H1 (cell line): ENCODE data around the gene EWSR1. TPM values are rescaled to one million over a fixed set of nuclear protein-coding genes. Genes with fewer than 3 reads are reported as not detected.

Experiments
- CTCF ChIA-PET: fragments of 300-600 bp; sonication (Branson Sonifier 250); formaldehyde crosslinking; loops from one replicate; lab custom pipeline; 2021; ENCODE audit not compliant: partially characterized antibody; lab: Charles Lee
- POLR2A ChIA-PET: fragments of 300-600 bp; sonication (Branson Sonifier 250); formaldehyde crosslinking; loops from one replicate; lab custom pipeline; 2021; ENCODE audit warnings: inconsistent platforms; ENCODE audit not compliant: partially characterized antibody; lab: Charles Lee
- DNase-seq, 2 experiments: peaks; one replicate each; pipeline versions ENCODE4 v3.0.0 to v3.0.0-alpha.2; 2010 to 2022; ENCODE audit warnings: low spot score in 2 of 2, low read depth in 1 of 2, mixed read lengths in 1 of 2
- FAIRE-seq: peaks from 2 replicates; lab custom pipeline; 2011; peaks lifted over from hg19 to GRCh38; lab: Jason Lieb, UNC
- H2AFZ ChIP-seq: 2 replicates; pipeline ENCODE4 v1.8.1; 2012; ENCODE audit warnings: low read length, inconsistent platforms
- H2AK5ac ChIP-seq: 2 replicates; pipeline ENCODE4 v1.6.1; 2013; ENCODE audit warnings: low read depth, low read length
- H2BK120ac ChIP-seq: replicated peaks from 2 replicates; pipeline ENCODE3; 2013; ENCODE audit warnings: low read depth, low read length, inconsistent platforms
- H2BK12ac ChIP-seq: 2 replicates; pipeline ENCODE4 v1.6.1; 2013; ENCODE audit warnings: low read depth, low read length
- H2BK15ac ChIP-seq: 2 replicates; pipeline ENCODE4 v1.6.1; 2013; ENCODE audit warnings: low read length
- H2BK20ac ChIP-seq: 2 replicates; pipeline ENCODE4 v1.6.1; 2013; ENCODE audit warnings: low read length
- H2BK5ac ChIP-seq: 2 replicates; pipeline ENCODE4 v1.6.1; 2013; ENCODE audit warnings: low read depth, low read length
- H3K14ac ChIP-seq: 2 replicates; pipeline ENCODE4 v1.6.1; 2013; ENCODE audit warnings: inconsistent platforms; ENCODE audit not compliant: insufficient read length
- H3K18ac ChIP-seq: 2 replicates; pipeline ENCODE4 v1.6.1; 2013; ENCODE audit warnings: low read length; ENCODE audit errors: extremely low read depth
- H3K23ac ChIP-seq: 2 replicates; pipeline ENCODE4 v1.6.1; 2013; ENCODE audit warnings: inconsistent platforms; ENCODE audit not compliant: insufficient read length
- H3K23me2 ChIP-seq: 2 replicates; pipeline ENCODE4 v1.6.1; 2013; ENCODE audit warnings: low read depth, low read length
- H3K27ac ChIP-seq: 2 replicates; pipeline ENCODE4 v1.6.1; 2011; ENCODE audit warnings: low read depth, low read length, inconsistent platforms
- H3K27me3 ChIP-seq, 4 experiments: replicated peaks in 1 of 4; 1 replicate in 1 of 4; 2 replicates in 3 of 4; pipeline versions ENCODE4 v1.6.1 to v1.8.1; 2011 to 2013; ENCODE audit warnings: low read length in 3 of 4, mild to moderate bottlenecking in 3 of 4, inconsistent platforms in 2 of 4, mixed read lengths in 2 of 4, moderate library complexity in 1 of 4; ENCODE audit not compliant: control insufficient read depth in 3 of 4, insufficient read depth in 3 of 4; ENCODE audit errors: extremely low read depth in 1 of 4
- H3K36me3 ChIP-seq, 4 experiments: 2 replicates each; pipeline versions ENCODE4 v1.6.1 to v1.8.1; 2011 to 2013; ENCODE audit warnings: mild to moderate bottlenecking in 4 of 4, low read length in 3 of 4, moderate library complexity in 2 of 4, control low read depth in 1 of 4, inconsistent platforms in 1 of 4; ENCODE audit not compliant: insufficient read depth in 4 of 4, control insufficient read depth in 2 of 4
- H3K4ac ChIP-seq: replicated peaks from 2 replicates; pipeline ENCODE3; 2013; ENCODE audit warnings: low read length, low read depth, mixed read lengths, inconsistent platforms; ENCODE audit not compliant: insufficient read length
- H3K4me1 ChIP-seq, 4 experiments: replicated peaks in 1 of 4; 1 replicate in 1 of 4; 2 replicates in 3 of 4; pipeline versions ENCODE4 v1.6.1 to v1.8.1; 2011 to 2013; ENCODE audit warnings: low read length in 3 of 4, inconsistent platforms in 2 of 4, mixed read lengths in 1 of 4; ENCODE audit not compliant: insufficient read depth in 4 of 4, control insufficient read depth in 3 of 4
- H3K4me2 ChIP-seq, 2 experiments: 2 replicates each; pipeline versions ENCODE4 v1.6.1 to v1.8.1; 2011 to 2013; ENCODE audit warnings: low read depth in 2 of 2, low read length in 2 of 2, control low read depth in 1 of 2, inconsistent platforms in 1 of 2, mild to moderate bottlenecking in 1 of 2; ENCODE audit not compliant: insufficient read depth in 1 of 2
- H3K4me3 ChIP-seq, 4 experiments: fragments of 200-600, 300-600 bp in 1 of 4; sonication (generic), shearing (Covaris generic), sonication (Bioruptor Twin) in 1 of 4; 2 replicates each; pipeline versions ENCODE4 v1.5.1 to v1.8.1; 2011 to 2016; ENCODE audit warnings: low read length in 4 of 4, low read depth in 3 of 4, control low read depth in 2 of 4, inconsistent platforms in 2 of 4, mild to moderate bottlenecking in 2 of 4, mixed read lengths in 1 of 4, moderate library complexity in 1 of 4; ENCODE audit not compliant: insufficient read depth in 2 of 4; ENCODE audit errors: extremely low read depth in 1 of 4
- H3K56ac ChIP-seq: replicated peaks from 2 replicates; pipeline ENCODE3; 2013; ENCODE audit warnings: low read depth, mild to moderate bottlenecking, mixed read lengths, low read length, inconsistent platforms; ENCODE audit not compliant: insufficient read length
- H3K79me1 ChIP-seq: 2 replicates; pipeline ENCODE4 v1.6.1; 2013; ENCODE audit warnings: low read depth, low read length, control low read depth
- H3K79me2 ChIP-seq, 2 experiments: 2 replicates each; pipeline versions ENCODE4 v1.6.1 to v1.8.1; 2012 to 2013; ENCODE audit warnings: low read length in 2 of 2, mild to moderate bottlenecking in 2 of 2, inconsistent platforms in 1 of 2; ENCODE audit not compliant: insufficient read depth in 2 of 2, control insufficient read depth in 1 of 2
- H3K9ac ChIP-seq, 4 experiments: replicated peaks in 1 of 4; 1 replicate in 1 of 4; 2 replicates in 3 of 4; pipeline versions ENCODE4 v1.6.1 to v1.8.1; 2011 to 2013; ENCODE audit warnings: low read depth in 3 of 4, low read length in 3 of 4, control low read depth in 2 of 4, mild to moderate bottlenecking in 2 of 4, moderate library complexity in 2 of 4, inconsistent platforms in 1 of 4; ENCODE audit errors: extremely low read depth in 1 of 4
- H3K9me3 ChIP-seq, 2 experiments: 2 replicates each; pipeline versions ENCODE4 v1.6.1 to v1.8.1; 2012 to 2013; ENCODE audit warnings: mild to moderate bottlenecking in 2 of 2, moderate library complexity in 2 of 2, control low read depth in 1 of 2, inconsistent platforms in 1 of 2, low read depth in 1 of 2, low read length in 1 of 2, mixed read lengths in 1 of 2; ENCODE audit not compliant: insufficient read depth in 2 of 2
- H4K20me1 ChIP-seq, 2 experiments: replicated peaks in 1 of 2; 2 replicates each; pipeline versions ENCODE3 to v1.8.1; 2011 to 2013; ENCODE audit warnings: inconsistent platforms in 2 of 2, low read length in 2 of 2, mild to moderate bottlenecking in 1 of 2; ENCODE audit not compliant: insufficient read depth in 2 of 2, control insufficient read depth in 1 of 2
- H4K5ac ChIP-seq: 2 replicates; pipeline ENCODE4 v1.6.1; 2013; ENCODE audit warnings: low read length, low read depth, mixed read lengths, inconsistent platforms; ENCODE audit not compliant: insufficient read length
- H4K8ac ChIP-seq: 2 replicates; pipeline ENCODE4 v1.8.0; 2013; ENCODE audit warnings: mild to moderate bottlenecking, moderate library complexity, low read length, inconsistent platforms; ENCODE audit not compliant: insufficient read depth; ENCODE audit errors: extremely low read depth
- H4K91ac ChIP-seq: replicated peaks from 2 replicates; pipeline ENCODE3; 2013; ENCODE audit warnings: low read length, mixed read lengths, inconsistent platforms; ENCODE audit not compliant: insufficient read length
- PHF8 ChIP-seq: fragments of 200-600 bp; sonication (generic); conservative IDR thresholded peaks from 2 replicates; pipeline ENCODE4 v1.7.1; 2012; ENCODE audit warnings: low read depth, mild to moderate bottlenecking, inconsistent platforms, low read length, moderate library complexity
- POLR2A ChIP-seq, 2 experiments: IDR thresholded peaks; 1 replicate in 1 of 2; 2 replicates in 1 of 2; pipeline ENCODE4 v1.6.1; 2011; ENCODE audit warnings: low read depth in 2 of 2, low read length in 2 of 2, mild to moderate bottlenecking in 2 of 2; ENCODE audit errors: control extremely low read depth in 1 of 2
- WGBS, 2 experiments: shearing (Covaris generic) in 1 of 2; methylation state at CpG; one replicate each; pipeline versions ENCODE4 v1.1.6 to v1.1.7; 2013 to 2015; ENCODE audit warnings: low lambda C conversion rate in 2 of 2, mixed read lengths in 2 of 2, inconsistent platforms in 1 of 2, low coverage in 1 of 2, missing lambda C conversion rate in 1 of 2; ENCODE audit not compliant: insufficient replicate concordance in 2 of 2, insufficient coverage in 1 of 2, insufficient read length in 1 of 2; ENCODE audit errors: extremely low coverage in 1 of 2, missing lambda C conversion rate in 1 of 2; 5-methylcytosine and 5-hydroxymethylcytosine counted together
- polyA plus RNA-seq, 7 experiments: library from polyadenylated mRNA; depleted of rRNA in 3 of 7; stranded (reverse) in 5 of 7; unstranded in 2 of 7; fragments of >200 nt in 5 of 7; fragments of 200-250 nt in 2 of 7; gene quantifications; 1 replicate in 5 of 7; 2 replicates in 1 of 7; 4 replicates in 1 of 7; pipeline versions ENCODE4 v1.2.1 to v1.2.3, GENCODE V29; 2011 to 2013; ENCODE audit warnings: missing spikeins in 2 of 7, mixed read lengths in 2 of 7
- total RNA-seq: library from RNA; stranded (reverse); fragmentation: NEBNext Ultra II Directional; extraction: Animal tissue kit (Norgen Biotek cat#: 25700); gene quantifications from 2 replicates; pipeline ENCODE4 v1.2.1, GENCODE V29; 2021
- TF ChIP-seq, protein P1 (sequence below), 3 experiments: IDR thresholded peaks; 1 replicate in 2 of 3; 2 replicates in 1 of 3; pipeline versions ENCODE4 v1.5.1 to v1.6.1; 2011; ENCODE audit warnings: low read length in 3 of 3, mild to moderate bottlenecking in 3 of 3, inconsistent platforms in 2 of 3, low read depth in 1 of 3, moderate library complexity in 1 of 3; ENCODE audit not compliant: insufficient read depth in 1 of 3; ENCODE audit errors: control extremely low read depth in 1 of 3

The EWSR1 gene
- total and polyA plus RNA-seq, 2 of the 8 experiments (the other 6 are each of a cell fraction or from before 2014, with no cell fraction given), result 387 to 930 TPM

DNA sequence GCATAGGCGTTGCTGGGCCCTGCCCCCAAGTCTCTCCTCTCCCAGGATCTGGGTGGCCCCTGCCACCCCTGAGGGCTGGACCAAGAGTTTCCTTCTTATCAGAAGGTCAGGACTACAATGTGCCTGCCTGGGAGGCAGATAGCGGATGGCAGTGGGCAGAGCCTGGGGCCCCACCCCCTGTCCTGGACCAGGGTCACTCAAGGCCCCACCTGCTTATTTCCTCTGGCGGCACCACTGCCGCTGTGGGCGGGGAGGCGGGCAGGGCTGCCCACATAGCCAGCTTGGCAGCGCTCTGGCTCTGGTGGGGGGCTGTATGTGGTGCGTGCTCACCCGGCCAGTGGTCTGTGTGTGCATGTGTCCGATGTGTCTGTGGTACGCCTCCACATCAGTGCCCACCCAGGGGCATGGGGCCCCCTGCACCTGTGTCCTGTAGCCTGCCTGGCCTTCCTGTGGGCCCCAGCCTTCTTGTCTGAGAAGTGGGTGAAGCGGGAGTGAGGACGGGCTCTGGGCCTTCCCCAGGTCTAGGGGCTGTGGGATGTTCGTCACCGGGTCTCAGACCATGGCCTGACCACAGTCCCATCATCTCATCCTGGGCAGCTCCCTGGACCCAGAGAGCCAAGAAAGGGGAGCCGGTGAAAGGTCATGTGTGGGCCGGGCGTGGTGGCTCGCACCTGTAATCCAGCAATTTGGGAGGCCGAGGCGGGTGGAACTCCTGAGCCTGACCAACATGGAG lies 41.4 kb downstream of the EWSR1 start:
- no peaks in the 10 kb centered on the region for H3K79me2 ChIP-seq
- H2AK5ac ChIP-seq, result peak overlapping the region; percentile 75; the same call in 1 of the 2 replicates
- no peak overlapping the region for H3K56ac ChIP-seq
- H2BK15ac ChIP-seq, result no peak overlapping the region
- TF ChIP-seq PHF8 (no peak), POLR2A (IDR thresholded peaks at IDR 0.05; ENCODE audit: control extremely low read depth in 1 of 2, low read depth in 2 of 2, low read length in 2 of 2) (no peak)
- TF ChIP-seq, protein P1, sequence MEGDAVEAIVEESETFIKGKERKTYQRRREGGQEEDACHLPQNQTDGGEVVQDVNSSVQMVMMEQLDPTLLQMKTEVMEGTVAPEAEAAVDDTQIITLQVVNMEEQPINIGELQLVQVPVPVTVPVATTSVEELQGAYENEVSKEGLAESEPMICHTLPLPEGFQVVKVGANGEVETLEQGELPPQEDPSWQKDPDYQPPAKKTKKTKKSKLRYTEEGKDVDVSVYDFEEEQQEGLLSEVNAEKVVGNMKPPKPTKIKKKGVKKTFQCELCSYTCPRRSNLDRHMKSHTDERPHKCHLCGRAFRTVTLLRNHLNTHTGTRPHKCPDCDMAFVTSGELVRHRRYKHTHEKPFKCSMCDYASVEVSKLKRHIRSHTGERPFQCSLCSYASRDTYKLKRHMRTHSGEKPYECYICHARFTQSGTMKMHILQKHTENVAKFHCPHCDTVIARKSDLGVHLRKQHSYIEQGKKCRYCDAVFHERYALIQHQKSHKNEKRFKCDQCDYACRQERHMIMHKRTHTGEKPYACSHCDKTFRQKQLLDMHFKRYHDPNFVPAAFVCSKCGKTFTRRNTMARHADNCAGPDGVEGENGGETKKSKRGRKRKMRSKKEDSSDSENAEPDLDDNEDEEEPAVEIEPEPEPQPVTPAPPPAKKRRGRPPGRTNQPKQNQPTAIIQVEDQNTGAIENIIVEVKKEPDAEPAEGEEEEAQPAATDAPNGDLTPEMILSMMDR (IDR thresholded peaks at IDR 0.05; ENCODE audit: control extremely low read depth in 1 of 3, insufficient read depth in 1 of 3, low read depth in 1 of 3, low read length in 3 of 3), result no peak
- H3K23me2 ChIP-seq, result peaks cover 6% of the 10 kb centered on the region; the same call in 1 of the 2 replicates
- H3K9ac ChIP-seq, result no peak overlapping the region
- H3K4me2 ChIP-seq, result no peak overlapping the region
- no peak overlapping the region for H2BK5ac ChIP-seq
- no peak overlapping the region for H2BK20ac ChIP-seq
- no peak overlapping the region for H3K18ac ChIP-seq
- H3K27ac ChIP-seq, result no peak overlapping the region
- WGBS, 2 experiments, result 94% methylated on average over 21 of the region's 21 CpGs; no CpG with 5 or more reads in 1 of the 2 experiments
- peaks cover 6 to 15% of the 10 kb centered on the region in 2 experiments for H4K20me1 ChIP-seq
- H4K91ac ChIP-seq, result no peak overlapping the region
- H4K5ac ChIP-seq, result no peak overlapping the region
- peaks cover 3 to 7% of the 10 kb centered on the region in 2 experiments; a peak in 3 of 4 replicates for H3K9me3 ChIP-seq
- no peak overlapping the region for H3K14ac ChIP-seq
- no peak for FAIRE-seq
- H2AFZ ChIP-seq, result no peak overlapping the region
- no peak overlapping the region for H4K8ac ChIP-seq
- no peak overlapping the region for H2BK120ac ChIP-seq
- H3K79me1 ChIP-seq, result no peaks in the 10 kb centered on the region
- DNase-seq, result no peak
- no peak overlapping the region for H3K23ac ChIP-seq
- no peak overlapping the region for H3K4ac ChIP-seq
- H2BK12ac ChIP-seq, result no peak overlapping the region
- H3K4me1 ChIP-seq, result peaks cover 0 to 18% (median 7%) of the 10 kb centered on the region in 4 experiments; a peak in 6 of 7 replicates
- ChIA-PET POLR2A (interaction anchor here (1.0 to 1.7 kb wide), 3 partner anchors 11 to 63 kb away, joined by 3 to 11 read pairs (median 5); no protein-coding TSS in a partner anchor), CTCF (interaction anchor here (1.2 kb wide), 1 partner anchor 15 kb away, joined by 3 read pairs; no protein-coding TSS in a partner anchor)
- peaks cover 13 to 25% (median 17%) of the 10 kb centered on the region in 4 experiments for H3K27me3 ChIP-seq
- H3K4me3 ChIP-seq, result no peak overlapping the region
- H3K36me3 ChIP-seq, result peaks cover 0 to 8% (median 0%) of the 10 kb centered on the region in 4 experiments; a peak in 1 of 8 replicates
